Measurements from ENCODE around the gene ADAMTS2.

DNA sequence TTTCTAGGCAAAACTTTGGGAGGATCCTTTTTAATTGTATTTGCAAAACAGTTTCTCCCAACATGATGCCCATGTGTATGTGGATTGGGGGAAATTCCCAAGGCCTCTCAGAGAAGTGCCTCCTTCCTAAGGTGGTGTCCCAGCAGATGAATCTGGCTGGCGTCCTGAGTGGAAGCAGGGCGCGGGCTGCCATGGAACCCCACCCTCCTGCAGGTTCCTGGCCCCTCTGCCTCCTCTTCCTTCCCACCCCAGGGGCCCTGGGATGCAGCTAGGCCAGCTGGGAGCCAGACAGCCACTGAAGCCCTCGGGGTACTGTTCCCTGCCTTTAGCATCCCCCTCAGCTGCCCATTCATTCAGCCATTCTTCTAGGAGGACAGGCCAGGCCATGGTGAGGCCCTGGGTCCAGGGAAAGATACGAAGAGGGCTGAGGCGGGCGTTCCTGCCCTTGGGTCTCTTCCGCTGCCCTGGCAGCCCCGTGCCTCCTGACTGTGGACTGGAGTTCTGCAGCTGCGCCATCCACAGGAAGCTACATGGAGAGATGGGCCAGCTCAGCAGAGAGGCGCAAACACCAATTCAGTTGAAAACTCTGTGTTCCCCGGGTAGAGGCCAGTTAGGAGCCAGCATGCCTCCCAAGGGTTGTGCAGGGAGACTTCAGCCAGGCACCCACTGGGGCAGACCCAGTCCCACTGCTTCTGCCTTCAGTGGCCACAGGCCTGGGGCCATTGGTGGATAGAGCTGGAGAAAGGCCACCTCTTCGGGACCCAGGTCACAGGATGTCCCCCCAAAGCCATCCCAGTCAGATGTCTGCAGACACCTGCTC lies 36.5 kb downstream of the ADAMTS2 start:
- TF ChIP-seq, protein P1, sequence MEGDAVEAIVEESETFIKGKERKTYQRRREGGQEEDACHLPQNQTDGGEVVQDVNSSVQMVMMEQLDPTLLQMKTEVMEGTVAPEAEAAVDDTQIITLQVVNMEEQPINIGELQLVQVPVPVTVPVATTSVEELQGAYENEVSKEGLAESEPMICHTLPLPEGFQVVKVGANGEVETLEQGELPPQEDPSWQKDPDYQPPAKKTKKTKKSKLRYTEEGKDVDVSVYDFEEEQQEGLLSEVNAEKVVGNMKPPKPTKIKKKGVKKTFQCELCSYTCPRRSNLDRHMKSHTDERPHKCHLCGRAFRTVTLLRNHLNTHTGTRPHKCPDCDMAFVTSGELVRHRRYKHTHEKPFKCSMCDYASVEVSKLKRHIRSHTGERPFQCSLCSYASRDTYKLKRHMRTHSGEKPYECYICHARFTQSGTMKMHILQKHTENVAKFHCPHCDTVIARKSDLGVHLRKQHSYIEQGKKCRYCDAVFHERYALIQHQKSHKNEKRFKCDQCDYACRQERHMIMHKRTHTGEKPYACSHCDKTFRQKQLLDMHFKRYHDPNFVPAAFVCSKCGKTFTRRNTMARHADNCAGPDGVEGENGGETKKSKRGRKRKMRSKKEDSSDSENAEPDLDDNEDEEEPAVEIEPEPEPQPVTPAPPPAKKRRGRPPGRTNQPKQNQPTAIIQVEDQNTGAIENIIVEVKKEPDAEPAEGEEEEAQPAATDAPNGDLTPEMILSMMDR (IDR thresholded peaks at IDR 0.05; ENCODE audit: extremely low read depth in 1 of 2, insufficient read depth in 1 of 2, low read depth in 1 of 2, low read length in 2 of 2), result no peak
- TF ChIP-seq EZH2 (IDR thresholded peaks at IDR 0.05; ENCODE audit: borderline replicate concordance, low read depth, low read length, severe bottlenecking), result no peak
- TF ChIP-seq POLR2A (IDR thresholded peaks at IDR 0.05; ENCODE audit: low read depth, low read length), result no peak
- TF ChIP-seq, protein P2, sequence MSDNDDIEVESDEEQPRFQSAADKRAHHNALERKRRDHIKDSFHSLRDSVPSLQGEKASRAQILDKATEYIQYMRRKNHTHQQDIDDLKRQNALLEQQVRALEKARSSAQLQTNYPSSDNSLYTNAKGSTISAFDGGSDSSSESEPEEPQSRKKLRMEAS (IDR thresholded peaks at IDR 0.05; ENCODE audit: insufficient read depth, insufficient read length), result no peak
- TF ChIP-seq POLR2AphosphoS5 (IDR thresholded peaks at IDR 0.05; ENCODE audit: insufficient read depth, low read depth, low read length), result no peak
